GM12878 (cell line): Measurements from ENCODE around the gene E2F2. TPM values are rescaled to one million over a fixed set of nuclear protein-coding genes. Genes with fewer than 3 reads are reported as not detected.

ENCODE experiments used
- ATAC-seq: fragments of 200-7000 bp; cut with Tn5 transposase; 3 replicates; pipeline ENCODE4 v1.9.1; 2020; ENCODE audit warnings: mild to moderate bottlenecking, moderate library complexity
- BruUV-seq: library from RNA; stranded (reverse); fragments of 400-500 nt; replicated peaks from 2 replicates; lab custom pipeline; 2021; lab: Mats Ljungman, UMichigan
- CTCF ChIA-PET: fragments of 300-600 bp; sonication (Branson Sonifier 250); formaldehyde crosslinking; extraction: SDS; loops from one replicate; lab custom pipeline; 2021; ENCODE audit warnings: inconsistent platforms; lab: Yijun Ruan, JAX
- POLR2A ChIA-PET: fragments of 350-600 bp; formaldehyde crosslinking; extraction: SDS; loops from one replicate; lab custom pipeline; 2021; ENCODE audit warnings: inconsistent platforms; lab: Charles Lee
- RAD21 ChIA-PET: fragments of 300-600 bp; sonication (Branson Sonifier 250); formaldehyde crosslinking; loops from one replicate; lab custom pipeline; 2023; ENCODE audit warnings: antibody characterized with exemption; ENCODE audit not compliant: unreplicated experiment; lab: Charles Lee
- SMC1A ChIA-PET: fragments of 300-600 bp; sonication (Branson Sonifier 250); formaldehyde crosslinking; loops from one replicate; lab custom pipeline; 2023; ENCODE audit not compliant: unreplicated experiment, uncharacterized antibody; lab: Charles Lee
- DNase-seq: peaks from one replicate; pipeline ENCODE4 v3.0.0-alpha.2; 2011; ENCODE audit warnings: low read depth, low spot score
- FAIRE-seq: peaks from 3 replicates; lab custom pipeline; 2011; peaks lifted over from hg19 to GRCh38; lab: Jason Lieb, UNC
- H2AFZ ChIP-seq: 2 replicates; pipeline ENCODE4 v1.6.0; 2011; ENCODE audit warnings: low read depth, low read length, control low read depth; ENCODE audit not compliant: control insufficient read depth
- H3K27ac ChIP-seq: 2 replicates; pipeline ENCODE4 v1.5.1; 2011; ENCODE audit warnings: control low read depth; ENCODE audit not compliant: control insufficient read depth, insufficient read depth
- H3K27me3 ChIP-seq, 2 experiments: replicated peaks in 1 of 2; 2 replicates each; pipeline versions ENCODE4 v1.6.0 to v1.6.1; 2011; ENCODE audit warnings: low read length in 1 of 2; ENCODE audit not compliant: control insufficient read depth in 2 of 2, insufficient read depth in 2 of 2
- H3K36me3 ChIP-seq, 2 experiments: 2 replicates each; pipeline ENCODE4 v1.5.1; 2011; ENCODE audit warnings: low read length in 1 of 2; ENCODE audit not compliant: control insufficient read depth in 2 of 2, insufficient read depth in 2 of 2
- H3K4me1 ChIP-seq: 2 replicates; pipeline ENCODE4 v1.6.1; 2011; ENCODE audit warnings: mild to moderate bottlenecking, low read length, moderate library complexity, mixed read lengths; ENCODE audit not compliant: control insufficient read depth, insufficient read depth
- H3K4me2 ChIP-seq: 2 replicates; pipeline ENCODE4 v1.6.0; 2011; ENCODE audit warnings: control low read depth; ENCODE audit not compliant: control insufficient read depth, insufficient read depth
- H3K4me3 ChIP-seq: fragments of 200-600 bp; sonication (generic); 2 replicates; pipeline ENCODE4 v1.5.1; 2016
- H3K79me2 ChIP-seq: 2 replicates; pipeline ENCODE4 v1.6.0; 2011; ENCODE audit warnings: low read length; ENCODE audit not compliant: control insufficient read depth, insufficient read depth
- H3K9ac ChIP-seq: 2 replicates; pipeline ENCODE4 v1.8.0; 2011; ENCODE audit warnings: low read length, control low read depth, mixed read lengths; ENCODE audit not compliant: control insufficient read depth, insufficient read depth
- H3K9me3 ChIP-seq: replicated peaks from 3 replicates; pipeline ENCODE4 v1.5.1; 2011; ENCODE audit warnings: mild to moderate bottlenecking, low read length; ENCODE audit not compliant: control insufficient read depth, insufficient read depth
- H4K20me1 ChIP-seq: 2 replicates; pipeline ENCODE4 v1.6.0; 2011; ENCODE audit not compliant: control insufficient read depth, insufficient read depth
- BCLAF1 ChIP-seq: fragments of 450-650 bp; IDR thresholded peaks from 2 replicates; pipeline ENCODE4 v1.6.1; 2017; ENCODE audit warnings: antibody characterized with exemption, mild to moderate bottlenecking, moderate library complexity
- CREB1 ChIP-seq: IDR thresholded peaks from 2 replicates; pipeline ENCODE4 v1.6.1; 2012; ENCODE audit warnings: low read depth, mild to moderate bottlenecking, inconsistent platforms
- IKZF1 ChIP-seq: fragments of 450-650 bp; conservative IDR thresholded peaks from 2 replicates; pipeline ENCODE4 v1.6.1; 2017; ENCODE audit warnings: antibody characterized with exemption, mild to moderate bottlenecking
- JUND ChIP-seq: IDR thresholded peaks from 2 replicates; pipeline ENCODE4 v1.6.1; 2012; ENCODE audit warnings: low read depth, mild to moderate bottlenecking, low read length, improper control_type of control experiment, moderate library complexity
- MTA2 ChIP-seq: fragments of 450-650 bp; IDR thresholded peaks from 2 replicates; pipeline ENCODE4 v1.6.1; 2016; ENCODE audit warnings: low read depth, mild to moderate bottlenecking, moderate library complexity
- NFXL1 ChIP-seq: fragments of 450-650 bp; IDR thresholded peaks from 2 replicates; pipeline ENCODE4 v1.6.1; 2017; ENCODE audit warnings: antibody characterized with exemption, mild to moderate bottlenecking, borderline replicate concordance
- PAX8 ChIP-seq: fragments of 450-650 bp; IDR thresholded peaks from 2 replicates; pipeline ENCODE4 v1.6.1; 2017; ENCODE audit warnings: mild to moderate bottlenecking, moderate library complexity
- PML ChIP-seq: IDR thresholded peaks from 2 replicates; pipeline ENCODE4 v1.6.1; 2012; ENCODE audit warnings: low read length, inconsistent platforms
- POLR2A ChIP-seq: IDR thresholded peaks from 2 replicates; pipeline ENCODE4 v1.6.1; 2011; ENCODE audit warnings: low read depth, mild to moderate bottlenecking, low read length
- RCOR1 ChIP-seq: conservative IDR thresholded peaks from 2 replicates; pipeline ENCODE4 v1.6.1; 2012; ENCODE audit warnings: low read depth, low read length, improper control_type of control experiment
- SREBF1 ChIP-seq: IDR thresholded peaks from 2 replicates; pipeline ENCODE4 v1.6.1; 2012; ENCODE audit warnings: mild to moderate bottlenecking, low read length
- ZBTB40 ChIP-seq: fragments of 450-650 bp; IDR thresholded peaks from 2 replicates; pipeline ENCODE4 v1.6.1; 2016; ENCODE audit warnings: mild to moderate bottlenecking, moderate library complexity, borderline replicate concordance
- ZNF217 ChIP-seq: fragments of 450-650 bp; IDR thresholded peaks from 2 replicates; pipeline ENCODE4 v1.6.1; 2017; ENCODE audit warnings: antibody characterized with exemption, mild to moderate bottlenecking
- WGBS: methylation state at CpG from one replicate; pipeline ENCODE4 v1.1.6; 2016; ENCODE audit warnings: low lambda C conversion rate; ENCODE audit not compliant: insufficient replicate concordance, insufficient coverage; ENCODE audit errors: missing lambda C conversion rate; 5-methylcytosine and 5-hydroxymethylcytosine counted together
- in situ Hi-C: fragments of 300-500 bp; cut with MboI; formaldehyde crosslinking; loops from 9 replicates; pipeline ENCODE4 v1.14.3; 2018; ENCODE audit warnings: mixed read lengths
- intact Hi-C: fragments of 100-400 bp; cut with micrococcal nuclease; formaldehyde crosslinking; loops from one replicate; pipeline ENCODE4 v1.14.2; 2022; ENCODE audit not compliant: unreplicated experiment
- polyA plus RNA-seq, 11 experiments: library from polyadenylated mRNA; depleted of rRNA in 4 of 11; unstranded in 6 of 11; stranded (reverse) in 5 of 11; fragments of >200 nt; fragmentation: Nextera tagmentation in 4 of 11; fragmentation: Illumina TruSeq in 1 of 11; extraction: Ambion mirVana in 4 of 11; extraction: Trizol in 1 of 11; gene quantifications; 1 replicate in 1 of 11; 2 replicates in 10 of 11; pipeline versions ENCODE4 v1.2.1 to v1.2.3, GENCODE V29; 2011 to 2016; ENCODE audit warnings: inconsistent platforms in 2 of 11, missing spikeins in 2 of 11, low read depth in 1 of 11
- total RNA-seq, 4 experiments: library from RNA; depleted of rRNA in 3 of 4; stranded (reverse); fragments of >200 nt in 3 of 4; fragmentation: Illumina TruSeq in 1 of 4; extraction: Trizol in 1 of 4; gene quantifications; 2 replicates each; pipeline versions ENCODE4 v1.2.1 to v1.2.3, GENCODE V29; 2013 to 2021
- TF ChIP-seq, protein P1 (sequence below): IDR thresholded peaks from 2 replicates; pipeline ENCODE4 v1.6.1; 2012; ENCODE audit warnings: low read depth, low read length, improper control_type of control experiment
- TF ChIP-seq, protein P2 (sequence below), 3 experiments: IDR thresholded peaks in 2 of 3; conservative IDR thresholded peaks in 1 of 3; 2 replicates each; pipeline ENCODE4 v1.5.1; 2011; ENCODE audit warnings: low read depth in 3 of 3, low read length in 3 of 3, mild to moderate bottlenecking in 3 of 3, control low read depth in 2 of 3, moderate library complexity in 2 of 3, inconsistent platforms in 1 of 3, mixed read lengths in 1 of 3; ENCODE audit not compliant: control insufficient read depth in 2 of 3, insufficient read depth in 1 of 3; ENCODE audit errors: extremely low read depth in 1 of 3

E2F2 gene
- total and polyA plus RNA-seq, 10 of the 15 experiments (the other 5 are each of a cell fraction or from before 2014, with no cell fraction given) = 3.8 to 27.2 (median 14.6) TPM

DNA sequence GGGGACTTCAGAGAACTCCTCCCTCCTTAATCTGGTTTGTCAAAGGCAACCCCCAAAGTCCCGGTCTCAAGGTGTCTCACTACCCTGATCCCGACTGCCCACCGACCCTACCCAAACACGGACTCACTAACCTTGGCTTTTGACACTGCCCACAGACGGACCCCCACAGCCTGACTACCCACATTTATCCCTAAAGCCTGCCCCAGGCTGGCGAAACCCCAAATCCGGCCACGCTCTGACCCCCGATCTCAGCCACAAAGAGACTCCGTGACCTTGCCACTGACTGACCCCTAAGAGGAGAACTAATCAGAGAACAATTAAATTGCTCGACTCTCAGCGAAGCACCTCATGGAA, 23.1 kb upstream of the E2F2 start:
- WGBS = 8% methylated on average over 12 of the region's 12 CpGs
- peak overlapping the region; percentile 75 for H3K9ac ChIP-seq
- peaks cover 17% of the 10 kb centered on the region for H3K79me2 ChIP-seq
- H3K4me2 ChIP-seq = peak overlapping the region; percentile 86
- ChIA-PET RAD21 (interaction anchor here (0.6 to 21.6 kb wide), 14 partner anchors 9 to 145 kb away, joined by 3 to 561 read pairs (median 7); partner anchors contain the start of gene RPL11), CTCF (interaction anchor here (1.4 to 24.4 kb wide), 6 partner anchors 9 to 79 kb away, joined by 4 to 959 read pairs (median 66); no protein-coding TSS in a partner anchor), POLR2A (interaction anchor here (0.6 to 9.2 kb wide), 18 partner anchors 10 to 190 kb away, joined by 3 to 206 read pairs (median 5); partner anchors contain the start of gene ELOA), SMC1A (interaction anchor here (0.9 to 17.8 kb wide), 9 partner anchors 8 to 80 kb away, joined by 3 to 584 read pairs (median 19); no protein-coding TSS in a partner anchor)
- peak overlapping the region; percentile 89 for H3K27ac ChIP-seq
- H3K4me1 ChIP-seq = peaks cover 36% of the 10 kb centered on the region
- no peaks in the 10 kb centered on the region for H3K36me3 ChIP-seq
- peak; percentile 9 for ATAC-seq
- no peak for FAIRE-seq
- peak overlapping the region; percentile 72 for H2AFZ ChIP-seq
- H3K27me3 ChIP-seq = no peaks in the 10 kb centered on the region
- no peak for DNase-seq
- in situ Hi-C loops (no loop called here), intact Hi-C loops (loop anchor here (2.0 kb wide), 1 partner anchor 77 kb away; no protein-coding TSS in a partner anchor)
- H3K9me3 ChIP-seq = no peaks in the 10 kb centered on the region
- peak overlapping the region; percentile 62 for H3K4me3 ChIP-seq
- no peaks in the 10 kb centered on the region for H4K20me1 ChIP-seq
- BruUV-seq = no TSS peak
- TF ChIP-seq BCLAF1 = no peak
- no peak for TF ChIP-seq RCOR1
- TF ChIP-seq JUND = no peak
- TF ChIP-seq, protein P1, sequence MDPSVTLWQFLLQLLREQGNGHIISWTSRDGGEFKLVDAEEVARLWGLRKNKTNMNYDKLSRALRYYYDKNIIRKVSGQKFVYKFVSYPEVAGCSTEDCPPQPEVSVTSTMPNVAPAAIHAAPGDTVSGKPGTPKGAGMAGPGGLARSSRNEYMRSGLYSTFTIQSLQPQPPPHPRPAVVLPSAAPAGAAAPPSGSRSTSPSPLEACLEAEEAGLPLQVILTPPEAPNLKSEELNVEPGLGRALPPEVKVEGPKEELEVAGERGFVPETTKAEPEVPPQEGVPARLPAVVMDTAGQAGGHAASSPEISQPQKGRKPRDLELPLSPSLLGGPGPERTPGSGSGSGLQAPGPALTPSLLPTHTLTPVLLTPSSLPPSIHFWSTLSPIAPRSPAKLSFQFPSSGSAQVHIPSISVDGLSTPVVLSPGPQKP = 0 out of 2 replicates have a peak, but pooled peaks have one; percentile 5
- TF ChIP-seq PAX8 = no peak
- TF ChIP-seq, protein P2, sequence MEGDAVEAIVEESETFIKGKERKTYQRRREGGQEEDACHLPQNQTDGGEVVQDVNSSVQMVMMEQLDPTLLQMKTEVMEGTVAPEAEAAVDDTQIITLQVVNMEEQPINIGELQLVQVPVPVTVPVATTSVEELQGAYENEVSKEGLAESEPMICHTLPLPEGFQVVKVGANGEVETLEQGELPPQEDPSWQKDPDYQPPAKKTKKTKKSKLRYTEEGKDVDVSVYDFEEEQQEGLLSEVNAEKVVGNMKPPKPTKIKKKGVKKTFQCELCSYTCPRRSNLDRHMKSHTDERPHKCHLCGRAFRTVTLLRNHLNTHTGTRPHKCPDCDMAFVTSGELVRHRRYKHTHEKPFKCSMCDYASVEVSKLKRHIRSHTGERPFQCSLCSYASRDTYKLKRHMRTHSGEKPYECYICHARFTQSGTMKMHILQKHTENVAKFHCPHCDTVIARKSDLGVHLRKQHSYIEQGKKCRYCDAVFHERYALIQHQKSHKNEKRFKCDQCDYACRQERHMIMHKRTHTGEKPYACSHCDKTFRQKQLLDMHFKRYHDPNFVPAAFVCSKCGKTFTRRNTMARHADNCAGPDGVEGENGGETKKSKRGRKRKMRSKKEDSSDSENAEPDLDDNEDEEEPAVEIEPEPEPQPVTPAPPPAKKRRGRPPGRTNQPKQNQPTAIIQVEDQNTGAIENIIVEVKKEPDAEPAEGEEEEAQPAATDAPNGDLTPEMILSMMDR (IDR thresholded peaks at IDR 0.05 in 2 of 3, conservative IDR thresholded peaks at IDR 0.05 in 1 of 3; ENCODE audit: control insufficient read depth in 2 of 3, extremely low read depth in 1 of 3, insufficient read depth in 1 of 3, low read depth in 3 of 3, low read length in 3 of 3) = no peak
- TF ChIP-seq PML = no peak
- no peak for TF ChIP-seq ZNF217
- no peak; the same call in 1 of the 2 replicates for TF ChIP-seq IKZF1
- TF ChIP-seq CREB1 = no peak
- no peak for TF ChIP-seq NFXL1
- TF ChIP-seq SREBF1 = no peak
- TF ChIP-seq POLR2A = no peak
- no peak; the same call in 1 of the 2 replicates for TF ChIP-seq MTA2
- TF ChIP-seq ZBTB40 = peak; percentile 41; the same call in 1 of the 2 replicates
